Hindlimb muscle (tissue), 1 donor: ENCODE results near the gene WDR27. TPM values are rescaled to one million over a fixed set of nuclear protein-coding genes. Genes with fewer than 3 reads are reported as not detected.
"Not testable (repeated sequence)": the region's sequence is repeated elsewhere in the genome, so short reads cannot be mapped to it uniquely, and the experiment has no call there.

ENCODE experiments used
- DNase-seq: peaks from one replicate; pipeline ENCODE4 v3.0.0-alpha.2; 2013
- polyA plus RNA-seq: library from polyadenylated mRNA; unstranded; fragments of 120-200 nt; gene quantifications from one replicate; pipeline ENCODE4 v1.2.1, GENCODE V29; 2013; ENCODE audit not compliant: insufficient read length

Gene WDR27
- polyA plus RNA-seq, 1 donor: 48.8 TPM

DNA sequence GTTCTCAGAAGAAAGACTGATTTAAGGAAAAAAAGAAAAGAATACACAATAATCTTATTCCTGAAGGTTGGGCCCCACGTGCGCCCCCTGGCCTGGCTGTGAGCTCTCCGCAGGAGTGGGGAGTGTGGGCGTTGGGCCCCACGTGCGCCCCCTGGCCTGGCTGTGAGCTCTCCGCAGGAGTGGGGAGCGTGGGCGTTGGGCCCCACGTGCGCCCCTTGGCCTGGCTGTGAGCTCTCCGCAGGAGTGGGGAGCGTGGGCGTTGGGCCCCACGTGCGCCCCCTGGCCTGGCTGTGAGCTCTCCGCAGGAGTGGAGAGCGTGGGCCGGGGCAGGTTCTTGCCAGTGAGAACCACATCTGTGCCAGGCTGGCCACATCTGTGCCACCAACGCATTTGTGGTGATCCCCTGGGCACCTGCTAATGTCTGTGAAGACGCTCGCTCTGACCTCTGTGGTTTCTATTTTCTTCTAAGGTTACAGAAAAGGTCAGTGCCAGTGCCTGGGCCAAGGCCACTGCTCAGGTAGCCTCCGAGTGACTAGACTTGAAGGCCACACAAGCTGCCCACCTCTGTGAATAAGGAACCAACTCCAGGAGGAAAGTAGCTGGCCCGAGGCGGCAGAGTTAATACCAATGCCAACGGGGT, 41.0 kb downstream of the WDR27 start:
- DNase-seq: no peak

GRCh38 chr6:169659820-169660610, 41.8 kb downstream of the WDR27 start:
- DNase-seq: no peak

GRCh38 chr6:169657284-169657610, 44.6 kb downstream of the WDR27 start:
- no peak for DNase-seq

- DNase-seq: no peak
Measured at GRCh38 chr6:169656546-169657283, 45.1 kb downstream of the WDR27 start.

GRCh38 chr6:169654598-169655391, 47.0 kb downstream of the WDR27 start:
- peak; percentile 88 for DNase-seq

- DNase-seq: no peak
Measured at GRCh38 chr6:169653691-169654090, 48.1 kb downstream of the WDR27 start.

GRCh38 chr6:169652896-169653295, 48.9 kb downstream of the WDR27 start:
- DNase-seq: no peak

GRCh38 chr6:169651498-169651897, 50.3 kb downstream of the WDR27 start:
- no peak for DNase-seq

DNA sequence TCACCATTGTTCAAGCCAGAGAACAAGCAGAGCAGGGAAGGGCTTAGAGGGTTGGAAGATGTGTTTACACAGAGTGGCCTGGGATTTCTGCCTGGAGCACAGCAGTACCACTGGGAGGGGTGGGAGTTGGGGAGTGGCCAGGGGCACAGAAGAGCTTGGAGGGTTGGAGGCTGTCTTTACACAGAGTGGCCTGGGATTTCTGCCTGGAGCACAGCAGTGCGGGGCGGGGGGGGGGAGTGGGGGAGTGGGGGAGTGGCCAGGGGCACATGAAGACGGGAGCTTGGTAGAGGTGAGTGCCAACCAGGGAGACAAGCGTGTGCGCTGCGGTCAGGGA, 50.9 kb downstream of the WDR27 start:
- no peak for DNase-seq

GRCh38 chr6:169650241-169650958, 51.4 kb downstream of the WDR27 start:
- no peak for DNase-seq

DNA sequence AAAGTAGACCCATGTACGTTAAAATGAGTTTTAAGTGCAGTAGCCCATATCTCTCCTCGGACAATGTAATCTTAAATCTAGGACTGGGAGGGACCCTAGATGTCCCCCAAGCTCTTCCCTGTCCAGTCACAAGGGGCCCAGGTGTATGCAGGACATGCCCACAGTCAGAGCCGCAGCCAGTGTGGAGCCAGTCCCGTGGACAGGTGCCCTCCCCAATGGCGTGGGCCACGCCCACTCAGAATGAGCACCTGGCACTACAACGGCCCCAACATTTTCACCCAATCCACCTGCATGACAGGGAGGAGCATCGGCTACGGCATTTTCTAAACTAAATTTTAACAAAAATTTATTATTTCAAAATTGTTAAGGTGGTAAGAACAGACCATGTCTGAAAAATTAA, 53.2 kb downstream of the WDR27 start:
- DNase-seq: no peak

GRCh38 chr6:169648092-169648491, 53.7 kb downstream of the WDR27 start:
- DNase-seq: no peak

- DNase-seq: no peak
Measured at GRCh38 chr6:169647637-169648036, 54.2 kb downstream of the WDR27 start.

- DNase-seq: no peak
Measured at GRCh38 chr6:169646906-169647567, 54.8 kb downstream of the WDR27 start.

DNA sequence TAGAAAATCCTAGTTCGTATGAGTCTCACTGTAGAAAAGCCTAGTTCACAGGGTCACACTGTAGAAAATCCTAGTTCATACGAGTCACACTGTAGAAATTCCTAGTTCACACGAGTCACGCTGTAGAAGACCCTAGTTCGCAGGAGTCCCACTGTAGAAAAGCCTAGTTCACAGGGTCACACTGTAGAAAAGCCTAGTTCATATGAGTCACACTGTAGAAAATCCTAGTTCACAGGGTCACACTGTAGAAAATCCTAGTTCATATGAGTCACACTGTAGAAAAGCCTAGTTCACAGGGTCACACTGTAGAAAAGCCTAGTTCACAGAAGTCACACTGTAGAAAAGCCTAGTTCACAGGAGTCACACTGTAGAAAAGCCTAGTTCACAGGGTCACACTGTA, 56.4 kb downstream of the WDR27 start:
- DNase-seq: not testable (repeated sequence)

DNA sequence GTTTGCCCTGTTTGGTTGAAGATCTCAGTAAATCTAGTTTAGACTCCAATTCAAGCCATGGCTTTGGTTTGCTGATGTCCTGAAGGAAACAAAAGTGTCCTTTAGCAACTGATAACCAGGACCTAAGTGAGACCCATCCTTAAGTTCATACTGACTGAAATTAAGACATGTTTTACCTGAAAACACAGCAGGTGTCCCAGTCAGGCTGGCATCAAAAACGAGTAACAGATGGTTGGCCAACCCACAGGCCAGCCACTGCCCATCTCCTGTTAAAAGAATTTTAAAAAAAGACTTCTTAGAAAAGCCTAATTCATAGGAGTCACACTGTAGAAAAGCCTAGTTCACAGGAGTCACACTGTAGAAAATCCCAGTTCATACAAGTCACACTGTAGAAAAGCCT, 58.3 kb downstream of the WDR27 start:
- no peak for DNase-seq

- no peak for DNase-seq
Measured at GRCh38 chr6:169642455-169642854, 59.4 kb downstream of the WDR27 start.

- DNase-seq: no peak
Measured at GRCh38 chr6:169641461-169642085, 60.3 kb downstream of the WDR27 start.

GRCh38 chr6:169640983-169641382, 60.8 kb downstream of the WDR27 start:
- no peak for DNase-seq

DNA sequence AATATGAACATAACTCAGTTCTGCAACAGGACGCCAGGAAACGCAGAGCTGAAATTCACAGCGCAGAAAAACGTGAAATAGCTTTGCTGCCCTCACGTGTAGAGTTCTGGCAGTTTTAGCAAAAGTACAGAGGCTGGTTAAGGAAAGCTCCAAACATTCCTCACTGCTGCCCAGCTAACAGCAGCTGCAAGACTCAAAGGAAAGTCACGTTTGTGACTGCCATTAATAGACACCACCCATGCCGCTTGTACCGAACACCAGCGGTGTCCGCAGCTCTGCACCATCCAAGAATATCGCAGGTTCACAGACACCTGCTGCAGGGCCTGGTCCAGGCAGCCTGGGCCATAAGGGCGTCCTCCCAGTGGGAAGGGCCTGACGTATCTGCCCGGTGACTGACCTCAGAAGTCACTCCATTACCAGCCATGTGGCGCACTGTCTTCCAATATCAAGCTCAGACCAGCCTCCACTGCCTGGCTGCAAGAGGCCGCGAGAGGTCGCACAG, 61.4 kb downstream of the WDR27 start:
- DNase-seq: peak; percentile 60

DNA sequence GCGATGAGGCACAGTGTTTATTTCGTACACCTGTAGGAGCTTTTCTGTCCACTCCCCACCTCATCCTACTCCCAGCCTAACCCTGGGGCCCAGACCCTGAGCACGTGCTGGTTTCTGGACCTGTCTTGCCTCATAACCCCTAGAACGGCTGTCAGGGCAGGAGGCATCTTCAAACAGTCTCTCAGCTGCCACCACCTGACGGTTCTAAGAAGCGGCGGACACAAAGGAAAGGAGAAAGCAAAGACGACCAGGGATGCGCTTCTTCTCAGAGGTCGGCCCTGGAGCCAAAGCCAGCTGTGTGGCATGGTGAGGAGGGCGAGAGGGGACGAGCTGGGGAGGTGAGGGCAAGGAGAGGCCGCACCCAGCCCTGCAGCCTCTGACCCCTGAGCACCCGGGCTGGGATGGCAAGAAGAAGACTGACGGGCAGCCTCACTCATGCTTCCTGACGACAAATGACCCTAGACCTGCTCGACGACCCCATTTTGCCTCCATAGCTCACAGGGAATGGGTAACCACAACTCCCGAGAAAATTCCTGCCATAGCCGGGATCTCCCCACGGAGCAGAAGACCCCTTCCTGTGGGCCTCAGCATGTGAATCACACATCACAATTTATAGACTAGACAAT, 62.1 kb downstream of the WDR27 start:
- DNase-seq: no peak
